Gastroesophageal sphincter (tissue), 4 donors: ENCODE measurements around the gene DCANP1. TPM values are rescaled to one million over a fixed set of nuclear protein-coding genes. Genes with fewer than 3 reads are reported as not detected.

Source experiments
- ATAC-seq: fragments of 150-250 bp; one replicate; pipeline ENCODE4 v1.9.1; 2016; ENCODE audit warnings: mild to moderate bottlenecking, moderate library complexity
- H3K27ac ChIP-seq, 4 donors: fragments of 200-600 bp; sonication (generic) in 3 of 4; 1 replicate in 3 of 4; 2 replicates in 1 of 4; pipeline ENCODE4 v1.5.1; 2016 to 2019
- H3K27me3 ChIP-seq: fragments of 200-600 bp; sonication (generic); one replicate; pipeline ENCODE4 v1.5.1; 2019
- H3K36me3 ChIP-seq, 2 donors: fragments of 200-600 bp; sonication (generic); one replicate each; pipeline ENCODE4 v1.5.1; 2019; ENCODE audit warnings: control low read depth in 1 of 2
- H3K4me1 ChIP-seq, 3 donors: fragments of 200-600 bp; sonication (generic); 1 replicate in 2 of 3; 2 replicates in 1 of 3; pipeline ENCODE4 v1.5.1; 2016 to 2019; ENCODE audit warnings: control low read depth in 2 of 3
- H3K4me3 ChIP-seq, 2 donors: fragments of 200-600 bp; sonication (generic); one replicate each; pipeline ENCODE4 v1.5.1; 2019; ENCODE audit warnings: mild to moderate bottlenecking in 1 of 2, moderate library complexity in 1 of 2
- H3K9me3 ChIP-seq, 3 donors: fragments of 200-600 bp; sonication (generic); one replicate each; pipeline ENCODE4 v1.5.1; 2017 to 2019; ENCODE audit warnings: control low read depth in 2 of 3
- CTCF ChIP-seq, 4 experiments: fragments of 200-600 bp in 2 of 4; fragments of 450-650 bp in 2 of 4; sonication (generic) in 1 of 4; IDR thresholded peaks; one replicate each; pipeline ENCODE4 v1.5.1; 2017 to 2019; ENCODE audit warnings: antibody characterized with exemption in 4 of 4, mild to moderate bottlenecking in 2 of 4, moderate library complexity in 2 of 4
- EP300 ChIP-seq: sonication (generic); formaldehyde crosslinking; IDR thresholded peaks from one replicate; pipeline ENCODE4 v1.6.1; 2017; ENCODE audit warnings: antibody characterized with exemption, mild to moderate bottlenecking
- POLR2A ChIP-seq, 2 donors: fragments of 450-650 bp; IDR thresholded peaks; one replicate each; pipeline ENCODE4 v1.6.1; 2017; ENCODE audit warnings: antibody characterized with exemption in 2 of 2, mild to moderate bottlenecking in 2 of 2, moderate library complexity in 1 of 2
- POLR2AphosphoS5 ChIP-seq: sonication (generic); formaldehyde crosslinking; IDR thresholded peaks from one replicate; pipeline ENCODE4 v1.6.1; 2017; ENCODE audit warnings: antibody characterized with exemption
- WGBS, 2 donors: methylation state at CpG; one replicate each; pipeline ENCODE4 v1.1.5; 2018; ENCODE audit warnings: low coverage in 1 of 2; 5-methylcytosine and 5-hydroxymethylcytosine counted together
- total RNA-seq, 4 donors: library from RNA; depleted of rRNA; stranded (reverse); fragments of >200 nt; gene quantifications; one replicate each; pipeline ENCODE4 v1.1.0, GENCODE V29; 2016

The DCANP1 gene
- total RNA-seq, 4 donors from 2014 or later: not detected

GRCh38 chr5:135448791-135449507 lies 1.8 kb upstream of the DCANP1 start:
- no peaks in the 10 kb centered on the region for H3K36me3 ChIP-seq

GRCh38 chr5:135448071-135448739 lies 1.1 kb upstream of the DCANP1 start:
- peaks cover 0 to 7% (median 0%) of the 10 kb centered on the region in 3 donors for H3K4me1 ChIP-seq
- no peaks in the 10 kb centered on the region for H3K27me3 ChIP-seq
- H3K27ac ChIP-seq: no peak overlapping the region
- H3K36me3 ChIP-seq: no peaks in the 10 kb centered on the region
- no peaks in the 10 kb centered on the region for H3K9me3 ChIP-seq
- WGBS, 2 donors: 73 to 83% methylated on average over 2 to 4 of the region's 9 CpGs
- ATAC-seq: no peak
- H3K4me3 ChIP-seq: no peak overlapping the region
- TF ChIP-seq POLR2A (IDR thresholded peaks at IDR 0.05): no peak
- TF ChIP-seq EP300: no peak
- TF ChIP-seq CTCF (IDR thresholded peaks at IDR 0.05): no peak
- TF ChIP-seq POLR2AphosphoS5: no peak

More at GRCh38 chr5:135448791-135449507, 1.8 kb upstream of the DCANP1 start:
- TF ChIP-seq POLR2AphosphoS5: no peak
- TF ChIP-seq POLR2A (IDR thresholded peaks at IDR 0.05): no peak
- TF ChIP-seq EP300: no peak
- Histone ChIP-seq H3K27ac (no peak overlapping the region), H3K9me3 (no peaks in the 10 kb centered on the region), H3K27me3 (no peaks in the 10 kb centered on the region), H3K4me3 (no peak overlapping the region), H3K4me1 (no peaks in the 10 kb centered on the region)
- no peak for ATAC-seq
- 73 to 84% methylated on average over 2 to 4 of the region's 9 CpGs for WGBS, 2 donors

GRCh38 chr5:135446615-135447014 lies 533 bp downstream of the DCANP1 start:
- Histone ChIP-seq H3K4me1 (peaks cover 0 to 9% (median 0%) of the 10 kb centered on the region in 3 donors), H3K9me3 (no peaks in the 10 kb centered on the region), H3K36me3 (no peaks in the 10 kb centered on the region), H3K27me3 (no peaks in the 10 kb centered on the region), H3K4me3 (no peak overlapping the region), H3K27ac (no peak overlapping the region)
- TF ChIP-seq POLR2AphosphoS5 (no peak), POLR2A (IDR thresholded peaks at IDR 0.05) (no peak), CTCF (IDR thresholded peaks at IDR 0.05) (no peak), EP300 (no peak)
- 67% methylated on average over 4 of the region's 7 CpGs; no CpG with 5 or more reads in 1 of the 2 donors for WGBS, 2 donors
- ATAC-seq: no peak

GRCh38 chr5:135446206-135446605 lies 942 bp downstream of the DCANP1 start:
- TF ChIP-seq POLR2A (IDR thresholded peaks at IDR 0.05) (no peak), EP300 (no peak), POLR2AphosphoS5 (no peak), CTCF (IDR thresholded peaks at IDR 0.05) (no peak)
- peaks cover 0 to 9% (median 0%) of the 10 kb centered on the region in 3 donors for H3K4me1 ChIP-seq
- no peaks in the 10 kb centered on the region for H3K9me3 ChIP-seq
- no peaks in the 10 kb centered on the region for H3K27me3 ChIP-seq
- H3K36me3 ChIP-seq: no peaks in the 10 kb centered on the region
- no peak for ATAC-seq
- no peak overlapping the region for H3K27ac ChIP-seq
- WGBS, 2 donors: 80 to 82% methylated on average over 1 to 9 of the region's 9 CpGs
- H3K4me3 ChIP-seq: no peak overlapping the region

- Histone ChIP-seq H3K27me3 (no peaks in the 10 kb centered on the region), H3K36me3 (no peaks in the 10 kb centered on the region), H3K27ac (no peak overlapping the region), H3K4me1 (peaks cover 0 to 9% (median 0%) of the 10 kb centered on the region in 3 donors), H3K4me3 (no peak overlapping the region), H3K9me3 (no peaks in the 10 kb centered on the region)
- ATAC-seq: no peak
- TF ChIP-seq POLR2A (IDR thresholded peaks at IDR 0.05) (no peak), POLR2AphosphoS5 (no peak), EP300 (no peak), CTCF (IDR thresholded peaks at IDR 0.05) (no peak)
- 83 to 93% methylated on average over 2 to 5 of the region's 14 CpGs for WGBS, 2 donors
Observed at GRCh38 chr5:135445306-135445985, 1.7 kb downstream of the DCANP1 start.
